ES-I3 (cell line): ENCODE measurements around the gene SLC6A1.

Source experiments
- H3K36me3 ChIP-seq: 2 replicates; pipeline ENCODE4 v1.6.1; 2013; ENCODE audit warnings: mild to moderate bottlenecking, low read length, control low read depth, moderate library complexity; ENCODE audit not compliant: insufficient read depth
- H3K4me1 ChIP-seq: 2 replicates; pipeline ENCODE4 v1.6.1; 2013; ENCODE audit warnings: mild to moderate bottlenecking, control low read depth, low read length; ENCODE audit not compliant: insufficient read depth
- H3K9ac ChIP-seq: 2 replicates; pipeline ENCODE4 v1.6.1; 2013; ENCODE audit warnings: low read depth, mild to moderate bottlenecking, low read length, moderate library complexity
- H3K9me3 ChIP-seq: 2 replicates; pipeline ENCODE4 v1.6.1; 2013; ENCODE audit warnings: mild to moderate bottlenecking, low read length, moderate library complexity; ENCODE audit not compliant: control insufficient read depth, insufficient read depth

SLC6A1 gene

DNA sequence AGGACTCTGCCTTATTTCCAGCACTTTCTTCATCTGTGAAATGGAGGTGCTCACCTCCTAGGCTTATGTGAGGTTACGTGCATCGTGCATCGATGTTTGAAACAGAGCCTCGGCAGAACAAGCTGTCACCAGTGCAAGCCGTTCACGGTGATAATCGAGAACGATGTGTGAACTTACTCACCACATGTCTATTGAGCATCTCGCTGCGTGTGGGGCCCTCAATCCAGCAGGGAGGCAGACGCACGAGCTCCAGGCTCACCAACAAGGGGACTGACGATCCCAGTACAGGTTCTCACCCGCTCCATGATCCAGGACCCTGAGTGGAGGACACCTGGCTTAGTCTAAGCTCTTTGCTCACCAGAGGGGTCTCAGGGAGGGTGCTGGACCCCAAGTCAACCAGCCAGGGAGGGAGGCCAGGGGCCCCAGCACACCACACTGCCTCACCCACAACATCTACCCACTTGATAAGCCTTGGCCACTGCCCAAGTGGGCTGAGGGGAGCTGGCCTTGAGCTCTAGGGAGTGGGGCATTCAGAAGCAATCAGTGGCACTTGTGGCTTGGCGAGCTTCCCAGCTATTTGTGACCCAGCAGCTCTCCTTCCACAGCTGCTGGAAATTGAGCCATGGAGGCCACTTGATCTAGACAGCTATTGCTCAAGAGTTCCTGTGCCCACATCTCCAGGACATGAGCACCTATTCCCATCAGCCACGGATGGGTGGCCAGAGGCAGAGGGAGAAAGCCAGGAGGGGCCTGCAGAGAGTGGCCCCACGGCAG is 34.4 kb upstream of the SLC6A1 start:
- H3K4me1 ChIP-seq = no peaks in the 10 kb centered on the region
- H3K9ac ChIP-seq = no peak overlapping the region
- H3K36me3 ChIP-seq = no peaks in the 10 kb centered on the region
- H3K9me3 ChIP-seq = no peaks in the 10 kb centered on the region

DNA sequence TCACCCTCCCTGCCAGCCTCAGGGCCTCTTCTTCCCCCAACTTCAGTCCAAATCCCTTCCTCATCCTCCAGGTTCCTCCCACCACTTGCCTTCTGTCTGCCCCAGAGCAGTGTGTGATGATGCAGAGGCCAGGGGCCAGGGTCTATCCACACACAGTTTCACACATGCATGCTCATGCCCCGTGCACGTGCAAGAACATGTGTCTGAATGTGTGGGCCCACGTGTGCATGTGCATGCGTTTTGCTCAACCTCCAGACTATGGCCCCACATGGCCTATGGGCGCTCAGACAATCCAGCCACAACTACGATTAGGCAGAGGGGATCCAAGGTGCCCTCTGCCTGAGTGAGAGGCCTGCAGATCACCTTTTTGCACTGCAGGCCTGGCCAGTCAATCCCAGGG is 32.3 kb upstream of the SLC6A1 start:
- Histone ChIP-seq H3K4me1 (no peaks in the 10 kb centered on the region), H3K9me3 (no peaks in the 10 kb centered on the region), H3K36me3 (no peaks in the 10 kb centered on the region), H3K9ac (no peak overlapping the region)

GRCh38 chr3:10961921-10962320 is 30.6 kb upstream of the SLC6A1 start:
- no peaks in the 10 kb centered on the region for H3K36me3 ChIP-seq
- H3K4me1 ChIP-seq = no peaks in the 10 kb centered on the region
- H3K9me3 ChIP-seq = no peaks in the 10 kb centered on the region
- H3K9ac ChIP-seq = no peak overlapping the region

- Histone ChIP-seq H3K9me3 (no peaks in the 10 kb centered on the region), H3K9ac (no peak overlapping the region), H3K4me1 (no peaks in the 10 kb centered on the region), H3K36me3 (no peaks in the 10 kb centered on the region)
Observed at GRCh38 chr3:10962481-10963036, 30.0 kb upstream of the SLC6A1 start.

DNA sequence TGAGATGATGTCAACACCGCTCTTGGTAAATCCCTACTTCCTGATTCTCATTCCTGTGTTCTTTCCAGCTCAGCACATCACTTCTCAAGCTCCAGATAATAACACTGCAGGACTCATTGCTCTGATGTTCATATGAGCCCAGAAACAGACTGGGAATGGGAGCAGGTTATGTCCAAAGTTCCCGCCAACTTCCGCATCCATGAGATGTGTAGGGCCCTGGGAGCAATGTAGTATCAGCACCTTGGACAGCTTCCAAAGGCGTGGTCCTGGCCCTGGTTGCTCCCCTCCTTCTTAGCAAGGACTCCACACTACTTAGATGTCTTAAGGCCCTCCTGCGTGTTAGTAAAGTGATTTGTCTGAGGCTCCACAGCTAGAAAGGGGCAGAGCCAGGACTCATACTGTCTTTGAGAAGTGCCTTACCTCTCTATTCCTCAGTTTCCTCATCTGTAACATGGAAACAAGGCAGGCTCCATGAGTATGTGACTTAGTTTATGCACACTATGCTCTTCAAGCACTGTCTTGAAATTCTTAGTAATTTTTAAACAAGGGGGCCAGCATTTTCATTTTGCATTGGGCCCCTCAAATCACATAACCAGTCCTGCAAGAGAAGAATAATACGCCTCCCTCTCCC is 27.9 kb upstream of the SLC6A1 start:
- Histone ChIP-seq H3K36me3 (no peaks in the 10 kb centered on the region), H3K9ac (no peak overlapping the region), H3K9me3 (no peaks in the 10 kb centered on the region), H3K4me1 (peaks cover 10% of the 10 kb centered on the region)

DNA sequence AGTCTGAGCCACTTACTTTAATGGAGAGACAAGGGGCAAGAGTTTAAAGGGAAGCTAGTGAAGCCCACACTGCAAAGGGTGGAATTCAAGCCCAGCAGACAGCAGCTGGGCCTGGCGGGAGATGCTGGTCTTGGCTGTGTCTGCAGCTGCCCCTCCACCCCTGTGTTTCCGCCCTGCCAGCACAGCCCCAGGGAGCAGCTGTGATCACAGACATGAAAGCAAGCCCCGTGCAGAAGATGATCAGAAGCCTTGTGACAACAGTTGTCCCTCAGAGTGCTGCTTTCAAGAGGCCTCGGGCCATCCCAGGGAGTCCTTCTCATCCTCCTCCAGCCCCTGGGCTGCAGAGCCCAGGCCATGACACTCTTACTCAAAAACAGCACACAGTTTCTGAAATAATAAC is 24.1 kb upstream of the SLC6A1 start:
- H3K9me3 ChIP-seq = no peaks in the 10 kb centered on the region
- no peaks in the 10 kb centered on the region for H3K36me3 ChIP-seq
- no peak overlapping the region for H3K9ac ChIP-seq
- peaks cover 19% of the 10 kb centered on the region for H3K4me1 ChIP-seq

- Histone ChIP-seq H3K9me3 (no peaks in the 10 kb centered on the region), H3K9ac (no peak overlapping the region), H3K36me3 (no peaks in the 10 kb centered on the region), H3K4me1 (peaks cover 19% of the 10 kb centered on the region)
Observed at GRCh38 chr3:10970306-10970960, 22.1 kb upstream of the SLC6A1 start.

- Histone ChIP-seq H3K9ac (no peak overlapping the region), H3K4me1 (peaks cover 19% of the 10 kb centered on the region), H3K36me3 (no peaks in the 10 kb centered on the region), H3K9me3 (no peaks in the 10 kb centered on the region)
Observed at GRCh38 chr3:10972072-10972782, 20.3 kb upstream of the SLC6A1 start.

DNA sequence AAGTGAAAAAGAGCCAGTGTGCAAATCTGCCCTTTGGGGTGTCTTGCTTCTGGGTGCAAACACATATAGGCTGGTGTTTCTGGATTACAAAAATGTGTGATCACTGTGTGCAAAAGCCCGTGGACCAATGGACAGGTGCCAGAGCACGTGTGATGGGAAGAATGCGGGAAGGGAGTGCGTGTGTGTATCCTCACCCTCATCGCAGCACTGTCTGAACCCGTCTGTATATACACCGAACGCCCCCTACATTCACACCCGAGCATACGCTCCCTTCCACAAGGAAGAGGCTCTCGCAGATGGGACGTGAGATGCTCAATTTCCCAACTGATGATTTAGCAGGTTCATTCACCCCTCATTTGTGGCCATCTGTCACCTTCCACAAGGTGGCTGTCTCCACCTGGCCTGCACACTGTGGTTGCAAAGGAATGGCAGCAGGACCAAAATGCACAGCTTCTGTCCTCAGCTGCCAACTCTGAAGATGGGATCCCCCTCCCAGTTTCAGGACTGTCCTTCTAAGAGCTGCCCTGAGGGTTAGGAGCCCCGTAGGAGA is 19.4 kb upstream of the SLC6A1 start:
- Histone ChIP-seq H3K36me3 (no peaks in the 10 kb centered on the region), H3K9me3 (no peaks in the 10 kb centered on the region)

DNA sequence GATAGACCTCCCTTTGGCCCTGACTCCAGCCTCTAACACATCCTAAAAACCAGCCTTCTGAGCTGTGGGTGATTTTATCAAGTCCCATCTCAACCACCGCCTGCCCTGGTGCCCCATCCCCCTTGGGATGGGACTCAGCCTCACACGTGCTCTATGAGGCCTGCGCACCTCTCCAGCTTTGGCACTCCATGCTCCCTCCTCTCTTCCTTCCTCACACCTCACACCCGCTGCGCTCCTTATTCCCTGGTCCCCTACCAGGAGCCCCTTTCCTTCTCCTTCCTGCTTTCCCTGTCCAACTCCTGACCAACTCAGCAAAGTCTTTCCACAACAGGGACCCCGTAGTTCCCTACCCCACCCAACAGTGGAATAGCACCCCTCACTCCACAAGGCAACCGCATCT is 18.4 kb upstream of the SLC6A1 start:
- Histone ChIP-seq H3K9me3 (no peaks in the 10 kb centered on the region), H3K9ac (no peak overlapping the region), H3K4me1 (peaks cover 16% of the 10 kb centered on the region), H3K36me3 (no peaks in the 10 kb centered on the region)

More for the DNA sequence above, 19.4 kb upstream of the SLC6A1 start:
- Histone ChIP-seq H3K4me1 (peaks cover 25% of the 10 kb centered on the region), H3K9ac (no peak overlapping the region)

GRCh38 chr3:10974746-10975375 is 17.7 kb upstream of the SLC6A1 start:
- Histone ChIP-seq H3K4me1 (peaks cover 16% of the 10 kb centered on the region), H3K36me3 (no peaks in the 10 kb centered on the region), H3K9me3 (no peaks in the 10 kb centered on the region), H3K9ac (no peak overlapping the region)

- Histone ChIP-seq H3K9ac (no peak overlapping the region), H3K4me1 (peaks cover 16% of the 10 kb centered on the region), H3K36me3 (no peaks in the 10 kb centered on the region), H3K9me3 (no peaks in the 10 kb centered on the region)
Observed at GRCh38 chr3:10975695-10976234, 16.8 kb upstream of the SLC6A1 start.

DNA sequence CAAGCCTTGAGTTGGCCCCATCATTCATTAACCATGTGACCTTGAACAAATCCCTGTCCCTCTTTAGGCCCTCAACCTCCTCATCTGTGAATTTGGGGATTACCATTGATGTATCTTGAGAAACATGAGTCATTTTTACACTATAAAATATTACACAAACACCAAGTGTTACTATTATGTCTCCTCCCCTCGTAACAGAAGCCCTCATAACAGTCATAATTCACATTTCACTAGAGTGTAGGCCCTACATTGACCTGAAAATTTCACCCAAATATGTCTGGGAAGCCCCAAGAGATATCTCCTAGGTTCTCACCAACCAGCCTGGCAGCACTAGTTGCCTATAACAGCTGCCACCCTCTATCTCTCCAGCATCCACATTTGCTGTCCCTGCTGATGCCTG is 15.8 kb upstream of the SLC6A1 start:
- H3K36me3 ChIP-seq = no peaks in the 10 kb centered on the region
- peaks cover 13% of the 10 kb centered on the region for H3K4me1 ChIP-seq
- H3K9me3 ChIP-seq = no peaks in the 10 kb centered on the region
- H3K9ac ChIP-seq = no peak overlapping the region
